ENCODE results near the gene KIAA1671.

KIAA1671 gene

DNA sequence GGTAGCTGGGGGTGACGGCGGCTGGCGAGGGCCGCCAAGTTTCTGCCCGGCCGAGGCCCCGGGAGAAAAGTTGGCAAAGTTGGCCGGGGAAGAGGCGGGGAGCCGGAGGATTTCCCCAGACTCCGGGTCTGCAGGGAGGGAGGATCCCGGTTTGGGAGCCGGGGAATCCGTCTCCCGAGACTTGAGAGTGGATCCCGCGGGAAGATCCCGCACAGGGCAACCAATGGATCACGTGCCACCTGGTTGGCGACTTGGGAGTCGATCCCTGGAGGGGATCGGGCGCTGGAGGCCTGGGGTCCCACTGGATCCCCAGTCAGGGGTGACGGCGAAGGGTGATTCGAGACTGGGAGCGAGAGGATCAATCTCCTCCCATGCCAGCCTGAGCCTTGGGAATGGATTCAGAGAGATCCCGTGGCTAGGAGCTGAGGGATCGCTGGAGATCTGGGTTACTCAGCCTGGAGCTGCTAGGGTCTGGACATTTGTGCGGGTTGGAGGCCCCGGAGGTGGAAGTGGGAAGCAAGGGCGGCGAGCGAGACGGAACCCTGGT is 394 bp downstream of the KIAA1671 start:
- DNase-seq (ENCODE audit: low read depth in 3 of 3, low spot score in 1 of 3) = no peak

DNA sequence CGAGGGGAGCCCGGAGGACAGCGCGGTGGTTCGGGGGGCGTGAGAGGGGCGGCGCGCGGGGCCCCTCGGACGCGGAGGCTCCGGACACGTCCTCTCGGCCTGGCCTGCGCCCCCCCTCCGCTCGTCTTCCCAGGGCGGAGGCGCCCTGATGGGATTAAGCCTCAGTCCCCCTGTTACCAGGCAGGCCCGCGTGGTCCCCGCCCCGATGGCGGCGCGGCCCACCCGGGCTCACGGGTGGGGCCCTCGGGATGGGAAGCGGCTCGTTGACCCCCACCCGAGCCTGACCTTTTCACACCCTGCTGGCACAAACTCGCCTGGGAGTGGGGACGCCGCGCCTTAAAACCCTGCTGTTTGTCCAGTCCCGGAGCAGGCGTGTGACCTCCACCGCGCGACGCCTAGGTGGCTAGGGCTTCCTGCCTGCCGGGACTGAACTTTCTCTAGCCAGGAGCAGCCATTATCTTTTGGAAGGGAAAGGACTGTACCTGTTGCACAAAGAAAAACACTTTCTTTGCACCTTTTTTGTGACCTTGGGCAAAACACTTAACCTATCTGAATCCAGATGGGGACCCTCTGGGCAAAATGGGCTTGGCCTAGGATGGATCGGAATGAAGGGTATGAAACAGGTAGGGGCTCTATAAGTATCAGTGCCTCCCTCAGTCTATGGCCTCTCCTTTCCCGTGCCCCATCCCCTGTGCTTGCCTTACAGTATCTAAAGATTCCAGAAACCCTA is 1.0 kb downstream of the KIAA1671 start:
- no peak for DNase-seq (ENCODE audit: low read depth in 3 of 3, low spot score in 1 of 3)

DNA sequence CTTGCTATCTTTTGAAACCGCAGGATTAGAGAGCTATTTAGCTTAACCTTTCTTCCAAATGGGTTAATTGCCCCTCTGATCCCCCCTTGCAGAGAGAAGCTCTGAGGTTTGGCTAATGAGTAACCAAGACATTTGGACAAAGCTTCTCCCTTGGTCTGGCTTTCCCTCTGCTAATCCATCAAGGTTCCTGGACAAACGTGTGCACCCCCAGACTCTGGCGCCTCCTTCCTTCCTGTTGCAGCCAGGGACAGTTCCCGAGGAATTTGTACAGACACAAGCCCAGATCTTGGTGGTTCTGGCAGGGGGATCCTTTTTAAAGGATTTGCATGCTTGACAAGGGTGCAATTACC is 1.6 kb downstream of the KIAA1671 start:
- no peak for DNase-seq (ENCODE audit: low read depth in 3 of 3, low spot score in 1 of 3)

DNA sequence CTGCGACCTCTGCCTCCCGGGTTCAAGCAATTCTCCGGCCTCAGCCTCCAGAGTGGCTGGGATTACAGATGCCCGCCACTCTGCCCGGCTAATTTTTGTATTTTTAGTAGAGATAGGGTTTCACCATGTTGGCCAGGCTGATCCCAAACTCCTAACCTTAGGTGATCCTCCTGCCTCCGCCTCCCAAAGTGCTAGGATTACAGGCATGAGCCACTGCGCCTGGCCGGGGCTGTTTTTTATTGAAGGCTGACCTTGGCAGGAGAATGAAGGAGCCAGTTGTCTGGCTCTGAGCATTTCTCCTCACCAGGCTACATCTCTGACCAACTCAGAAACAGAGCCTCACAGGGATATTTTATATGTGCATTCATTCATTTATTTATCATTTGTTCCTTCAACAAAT is 2.3 kb downstream of the KIAA1671 start:
- DNase-seq (ENCODE audit: low read depth in 3 of 3, low spot score in 1 of 3) = no peak

DNA sequence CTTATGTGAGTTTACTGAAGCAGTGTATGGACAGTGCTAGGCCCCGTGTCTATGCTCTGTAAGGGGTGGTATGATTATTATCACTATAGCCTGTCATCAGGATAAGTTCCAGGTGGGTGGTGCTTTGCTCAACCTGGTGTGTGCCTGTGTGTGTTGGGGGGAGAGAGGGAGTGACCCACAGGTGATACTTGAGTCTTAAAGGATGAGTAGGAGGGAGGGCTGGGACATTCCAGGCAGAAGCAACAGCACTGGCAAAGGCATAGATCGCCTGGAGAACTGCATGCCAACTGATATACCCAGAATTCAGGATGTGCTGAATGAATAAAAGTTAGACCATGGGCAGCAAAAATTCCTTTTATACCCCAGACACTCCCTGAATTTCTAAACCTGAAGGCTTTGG is 4.5 kb downstream of the KIAA1671 start:
- DNase-seq (ENCODE audit: low read depth in 3 of 3, low spot score in 1 of 3) = no peak

DNA sequence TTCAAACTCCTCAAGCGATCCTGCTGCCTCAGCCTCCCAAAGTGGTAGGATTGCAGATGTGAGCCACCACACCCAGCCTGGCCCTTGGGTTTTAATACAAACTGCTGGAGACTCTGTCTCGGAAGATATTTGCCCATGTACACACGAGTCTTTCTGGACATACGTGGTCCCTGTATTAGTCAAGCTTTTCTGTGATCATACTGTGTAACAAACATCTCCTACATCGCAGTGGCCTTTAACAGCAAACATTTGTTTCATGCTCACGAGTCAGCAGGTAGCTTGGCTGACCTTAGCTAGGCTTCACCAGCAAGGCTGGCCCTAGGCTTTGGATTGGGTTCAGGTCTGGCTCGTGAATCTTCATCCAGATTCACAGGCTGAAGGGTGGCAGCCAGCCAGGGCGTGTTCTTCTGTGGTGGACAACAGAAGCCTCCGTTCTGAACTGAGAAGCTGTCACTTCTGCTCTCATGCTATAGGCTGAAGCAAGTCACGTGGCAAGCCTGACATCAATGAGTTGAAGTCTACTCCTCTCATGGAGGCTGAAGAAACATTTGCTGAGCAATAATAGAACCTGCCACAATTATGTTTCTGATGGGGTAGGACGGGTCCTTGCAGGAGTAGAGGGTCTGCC is 8.8 kb downstream of the KIAA1671 start:
- no peak for DNase-seq (ENCODE audit: low read depth in 3 of 3, low spot score in 1 of 3)

DNA sequence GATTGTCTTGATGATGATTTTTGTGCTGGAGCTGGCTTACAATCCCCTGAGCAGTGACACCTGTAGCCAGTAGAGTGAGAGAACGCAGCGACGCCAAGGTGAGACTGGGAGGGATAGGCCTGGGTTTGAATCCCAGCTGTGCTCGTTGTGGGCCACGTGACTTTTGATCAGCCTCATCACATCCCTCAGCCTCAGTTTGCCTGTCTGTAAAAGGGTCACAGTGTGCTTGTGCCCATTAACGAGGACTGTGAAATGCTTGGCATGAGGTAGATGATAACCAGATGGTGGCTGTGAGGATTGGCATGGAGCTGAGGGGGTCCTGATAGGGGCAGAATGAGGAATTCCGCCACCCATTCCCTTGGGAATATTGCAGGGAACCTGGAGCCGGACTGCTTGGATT is 9.6 kb downstream of the KIAA1671 start:
- DNase-seq (ENCODE audit: low read depth in 3 of 3, low spot score in 1 of 3) = no peak

DNA sequence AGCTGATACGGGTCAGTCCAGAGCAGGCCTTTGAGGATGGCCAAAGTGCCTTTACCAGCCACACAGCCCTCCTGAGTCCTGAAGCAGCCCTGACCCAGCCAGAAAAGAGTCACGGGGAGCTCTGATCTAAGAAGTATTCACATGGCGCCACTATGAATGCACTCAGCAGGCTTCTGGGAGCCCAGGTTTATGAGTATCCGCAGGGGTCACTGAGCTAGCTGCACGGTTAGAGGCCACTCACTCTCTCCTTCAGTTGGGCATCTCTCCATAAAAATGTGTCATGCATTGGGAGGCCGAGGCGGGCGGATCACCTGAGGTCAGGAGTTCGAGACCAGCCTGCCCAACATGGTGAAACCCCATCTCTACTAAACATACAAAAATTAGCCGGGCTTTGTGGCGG is 10.3 kb downstream of the KIAA1671 start:
- DNase-seq (ENCODE audit: low read depth in 3 of 3, low spot score in 1 of 3) = no peak

DNA sequence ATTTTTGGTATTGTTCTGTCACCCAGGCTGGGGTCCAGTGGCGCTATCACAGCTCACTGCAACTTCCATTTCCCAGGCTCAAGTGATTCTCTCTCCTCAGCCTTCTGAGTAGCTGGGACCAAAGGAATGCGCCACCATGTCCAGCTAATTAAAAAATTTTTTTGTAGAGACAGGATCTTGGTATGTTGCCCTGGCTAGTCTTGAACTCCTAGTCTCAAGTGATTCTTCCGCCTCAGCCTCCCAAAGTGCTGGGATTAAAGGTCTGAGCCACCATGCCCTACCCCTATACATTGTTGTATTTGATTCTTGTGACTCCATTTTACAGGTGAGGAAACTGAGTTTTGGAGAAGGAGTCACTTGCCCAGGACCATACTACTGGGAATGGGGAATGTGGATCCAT is 11.9 kb downstream of the KIAA1671 start:
- DNase-seq (ENCODE audit: low read depth in 3 of 3, low spot score in 1 of 3) = no peak

DNA sequence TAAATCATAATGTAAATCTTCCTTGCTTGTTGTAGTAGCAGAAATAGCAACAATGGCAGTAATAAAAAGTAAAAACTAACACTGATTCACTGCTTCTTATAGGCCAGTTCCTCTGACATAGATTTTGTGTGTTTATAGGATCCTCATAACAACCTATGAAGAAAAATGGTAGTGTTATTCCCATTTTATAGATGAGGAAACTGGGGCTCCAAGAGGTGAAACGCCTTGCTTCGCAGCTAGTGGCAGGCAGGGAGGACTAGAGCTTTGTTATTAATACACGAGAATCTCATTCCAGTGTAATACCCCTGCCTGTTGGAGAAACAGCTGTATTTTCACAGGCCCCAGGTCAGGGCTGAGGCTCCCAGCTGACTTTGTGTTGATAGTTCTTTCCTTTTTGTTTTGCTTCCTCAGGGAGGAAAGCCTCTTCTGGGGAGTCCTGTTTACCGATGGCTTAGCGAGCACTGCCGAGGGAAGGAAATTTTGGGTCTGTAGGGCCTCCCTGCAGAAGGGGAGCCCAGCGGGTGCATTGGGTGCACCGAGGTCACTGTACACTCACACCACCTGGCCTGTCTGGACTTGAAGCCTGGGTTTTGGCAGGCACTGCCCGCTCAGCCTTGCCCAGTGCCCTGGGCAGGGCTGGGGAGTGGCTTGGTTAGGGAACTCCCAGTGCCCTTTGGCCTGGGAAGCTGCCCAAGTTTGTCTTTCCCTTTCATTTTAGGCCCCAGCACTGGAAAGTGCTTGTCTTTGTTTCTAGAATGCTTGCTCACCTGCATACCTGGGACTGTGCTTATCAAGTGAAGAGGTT is 13.5 kb downstream of the KIAA1671 start:
- no peak for DNase-seq (ENCODE audit: low read depth in 3 of 3, low spot score in 1 of 3)

DNA sequence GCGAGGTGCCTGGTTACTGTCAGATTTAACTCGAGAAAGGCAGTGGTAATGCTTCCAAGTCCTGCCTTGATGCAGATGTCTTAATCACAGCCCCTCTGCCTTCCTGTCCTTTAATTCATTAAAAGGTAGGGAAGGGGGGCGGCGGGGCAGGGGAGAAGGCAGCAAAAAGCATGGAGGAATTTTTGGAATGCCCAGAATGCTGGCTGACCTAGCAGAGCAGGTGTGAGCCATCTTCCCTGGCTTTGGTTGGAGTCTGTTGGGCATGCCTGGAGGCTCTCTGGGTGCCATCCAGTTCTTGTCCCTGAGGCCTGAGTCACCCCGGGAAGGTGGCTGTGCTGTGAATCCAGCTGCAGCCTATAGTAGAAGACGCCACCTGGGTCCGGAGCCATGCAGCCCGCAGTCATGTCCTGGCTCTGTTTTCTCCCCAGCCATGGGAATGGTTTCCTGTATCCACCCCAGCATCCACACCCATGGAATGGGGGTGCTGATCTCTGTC is 15.6 kb downstream of the KIAA1671 start:
- DNase-seq (ENCODE audit: low read depth in 3 of 3, low spot score in 1 of 3) = no peak

DNA sequence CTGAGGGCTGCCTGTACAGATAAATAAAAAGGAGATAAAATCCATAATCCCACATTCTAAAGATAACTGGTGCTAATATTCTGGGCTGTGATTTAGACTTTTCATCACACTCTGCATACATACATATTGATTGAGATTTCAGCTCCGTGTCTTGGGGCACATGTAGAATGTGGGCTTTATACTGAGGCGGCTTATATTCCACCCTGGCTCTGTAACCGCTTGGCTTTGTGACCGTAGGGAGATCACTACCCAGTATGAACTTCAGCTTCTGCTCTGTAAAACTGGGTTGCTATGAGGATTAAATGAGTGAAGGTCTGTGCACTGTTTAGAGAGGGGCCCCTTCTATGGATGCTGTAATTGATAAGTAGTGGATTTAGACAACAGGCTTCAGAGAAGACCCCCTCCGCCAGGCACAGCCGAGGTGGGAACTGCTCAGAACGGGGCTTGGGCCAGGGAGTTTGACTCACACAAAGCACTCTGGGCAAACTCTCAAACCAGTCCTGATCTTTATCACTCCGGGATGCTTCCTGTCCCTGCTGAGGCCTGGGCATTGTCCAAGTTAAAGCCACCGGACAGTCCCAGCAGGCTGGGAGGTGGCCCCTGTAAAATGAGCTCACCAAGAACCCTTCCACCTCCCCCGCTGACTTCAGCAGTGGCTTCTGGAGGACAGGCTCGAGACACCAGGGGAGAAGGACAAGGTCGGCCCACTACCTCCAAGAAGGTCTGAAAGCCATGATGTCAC is 17.2 kb downstream of the KIAA1671 start:
- no peak for DNase-seq (ENCODE audit: low read depth in 3 of 3, low spot score in 1 of 3)

DNA sequence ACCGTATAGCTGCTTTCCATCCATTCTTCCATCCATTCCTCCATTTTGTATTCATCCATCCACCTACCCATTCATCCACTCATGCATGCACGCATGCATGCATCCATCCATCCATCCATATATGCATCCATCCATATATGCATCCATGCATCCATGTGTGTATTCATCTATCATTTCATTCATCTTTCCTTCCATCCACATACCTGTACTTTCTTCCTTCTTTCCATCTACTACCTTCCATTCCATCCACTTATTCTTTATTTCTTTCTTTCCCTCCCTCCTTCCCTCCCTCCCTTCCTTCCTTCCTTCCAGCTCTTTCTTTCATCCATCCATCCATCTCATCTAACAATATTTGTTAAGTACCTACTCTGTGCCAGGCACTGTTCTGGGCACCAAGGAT is 19.9 kb downstream of the KIAA1671 start:
- DNase-seq (ENCODE audit: low read depth in 3 of 3, low spot score in 1 of 3) = no peak

DNA sequence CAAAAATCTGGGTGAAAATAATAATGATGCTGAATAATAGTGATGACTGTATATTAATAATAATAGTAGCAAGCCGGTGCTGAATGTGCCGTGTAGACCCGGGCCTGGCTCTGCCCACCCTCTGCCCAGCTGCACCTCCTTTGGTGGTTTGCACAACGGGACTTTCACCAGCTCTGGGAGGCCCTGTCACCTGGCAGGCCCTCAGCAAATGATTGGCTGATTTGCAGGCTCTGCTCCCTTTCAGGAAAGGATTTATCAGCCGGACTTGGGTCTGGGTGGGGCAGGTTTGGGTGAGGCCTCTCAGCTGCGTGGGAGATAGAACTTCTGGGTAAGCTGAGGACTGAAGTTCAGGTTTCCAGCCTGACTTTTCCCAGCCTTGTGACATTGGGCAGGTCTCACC is 21.4 kb downstream of the KIAA1671 start:
- DNase-seq (ENCODE audit: low read depth in 3 of 3, low spot score in 1 of 3) = no peak

DNA sequence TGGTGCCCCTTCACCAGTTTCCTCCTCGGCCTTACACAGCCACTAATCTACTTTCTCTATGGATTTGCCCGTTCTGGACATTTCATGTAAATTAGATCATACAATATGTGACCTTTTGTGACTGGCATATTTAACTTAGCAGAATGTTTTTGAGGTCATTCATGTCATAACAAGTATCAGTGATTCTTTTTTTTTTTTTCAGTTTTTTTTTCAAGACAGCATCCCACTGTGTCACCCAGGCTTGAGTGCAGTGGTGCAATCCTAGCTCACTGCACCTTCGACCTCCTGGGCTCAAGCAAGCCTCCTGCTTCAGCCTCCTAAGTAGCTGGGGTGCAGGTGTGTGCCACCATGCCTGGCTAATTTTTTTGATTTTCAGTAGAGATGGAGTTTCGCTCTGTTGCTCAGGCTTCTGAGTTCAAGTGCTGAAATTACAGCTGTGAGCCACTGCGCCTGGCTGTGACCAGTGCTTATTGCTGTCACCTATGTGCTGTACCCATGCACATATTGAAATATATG is 22.7 kb downstream of the KIAA1671 start:
- no peak for DNase-seq (ENCODE audit: low read depth in 3 of 3, low spot score in 1 of 3)

DNA sequence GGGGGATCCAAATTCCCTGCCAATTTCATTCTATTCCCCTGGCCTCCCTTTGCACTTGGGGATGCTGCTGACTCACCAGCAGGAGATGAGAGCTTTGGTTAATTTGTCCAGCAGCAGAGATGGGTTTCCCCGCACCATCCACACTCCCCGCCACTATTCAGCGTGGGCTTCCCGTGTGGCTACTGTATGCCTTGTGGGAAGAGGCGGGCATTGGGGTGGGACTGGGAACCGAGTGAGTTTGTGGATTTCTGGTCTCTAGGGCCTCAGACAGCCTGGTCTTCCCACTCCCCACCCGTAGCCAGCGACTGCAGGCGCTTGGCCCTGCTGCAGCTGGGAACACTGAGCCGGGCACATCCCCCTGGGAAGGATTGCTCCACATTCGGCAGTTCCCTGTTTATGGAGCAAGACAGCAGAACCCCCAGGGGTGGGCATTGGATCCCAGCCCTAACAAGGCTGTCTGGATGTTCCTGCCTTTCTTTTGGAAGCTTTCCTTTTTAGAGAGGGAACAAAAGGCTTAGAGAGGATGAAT is 23.4 kb downstream of the KIAA1671 start:
- no peak for DNase-seq (ENCODE audit: low read depth in 3 of 3, low spot score in 1 of 3)

DNA sequence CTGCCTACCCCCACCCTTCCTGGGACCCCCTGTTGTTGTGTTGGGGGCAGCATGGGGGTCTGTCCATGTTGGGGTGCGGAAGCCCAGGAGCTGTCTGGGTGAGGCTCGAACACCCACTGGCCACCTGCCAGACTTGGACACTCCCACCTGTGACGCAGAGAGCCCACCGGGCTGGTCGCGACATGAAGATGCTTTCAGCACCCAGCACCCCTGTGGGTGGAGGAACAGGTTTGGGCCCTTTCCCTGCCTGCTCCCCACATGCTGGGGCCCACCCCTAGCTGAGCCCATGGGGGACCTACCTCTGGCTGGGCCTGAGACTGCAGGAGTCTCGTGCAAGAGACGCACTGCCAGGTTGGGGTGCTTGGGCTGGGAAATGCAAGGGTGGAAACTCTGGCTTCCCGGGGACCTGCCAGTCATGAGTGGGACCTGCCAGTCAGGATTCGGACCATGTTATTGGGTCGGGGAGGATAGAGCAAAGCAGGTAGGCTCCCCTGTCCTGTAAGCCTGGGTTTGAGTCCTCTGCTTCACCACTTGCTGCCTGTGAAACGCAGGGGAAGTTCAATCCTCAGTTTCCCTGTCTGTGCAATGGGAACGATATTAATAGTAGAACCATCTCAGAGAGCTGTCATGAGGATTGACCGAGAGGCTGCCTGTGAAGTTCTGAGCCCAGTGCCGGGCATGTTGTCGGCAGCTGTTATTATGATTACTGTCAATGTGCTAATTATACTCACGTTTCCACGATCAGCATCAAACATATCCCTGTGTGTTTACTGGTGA is 24.1 kb downstream of the KIAA1671 start:
- DNase-seq (ENCODE audit: low read depth in 3 of 3, low spot score in 1 of 3) = no peak

DNA sequence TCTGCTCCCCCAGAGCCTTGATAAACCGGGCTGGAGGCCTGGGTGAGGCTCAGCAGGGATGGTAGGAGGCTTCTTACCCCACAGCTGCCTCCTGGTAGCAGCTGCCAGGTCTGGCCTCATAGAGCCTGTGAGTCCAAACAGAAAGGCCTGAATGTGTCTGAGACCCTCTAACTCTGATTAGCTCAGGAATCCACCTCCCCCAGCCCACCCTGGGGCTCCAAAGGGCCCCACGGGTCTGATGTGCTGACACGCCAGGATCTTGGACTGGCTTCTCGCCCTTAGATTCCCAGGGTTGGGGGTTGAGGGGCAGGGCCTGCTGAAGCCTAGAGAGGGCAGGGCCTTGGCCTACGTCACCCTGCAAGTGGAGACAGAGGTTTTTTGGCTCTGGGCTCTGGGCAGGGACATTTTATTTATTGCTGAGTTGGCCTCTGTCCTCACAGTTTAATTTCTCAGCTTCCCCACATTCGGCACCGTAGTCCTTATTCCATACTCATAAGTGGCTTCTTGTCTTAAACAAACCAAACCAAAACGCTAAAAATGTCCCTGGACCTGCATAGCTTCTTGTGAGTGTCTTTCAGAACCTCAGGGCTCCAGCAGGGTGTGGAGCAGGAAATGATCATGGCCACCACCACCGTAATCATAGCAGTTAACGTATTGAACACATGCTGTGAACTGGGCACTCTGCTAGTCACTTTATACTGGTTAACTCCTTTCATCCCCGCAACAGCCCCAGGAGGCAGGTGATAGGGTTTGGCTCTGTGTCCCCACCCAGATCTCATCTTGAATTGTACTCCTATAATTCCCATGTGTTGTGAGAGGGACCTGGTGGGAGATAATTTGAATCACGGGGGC is 25.1 kb downstream of the KIAA1671 start:
- DNase-seq (ENCODE audit: low read depth in 3 of 3, low spot score in 1 of 3) = no peak

DNA sequence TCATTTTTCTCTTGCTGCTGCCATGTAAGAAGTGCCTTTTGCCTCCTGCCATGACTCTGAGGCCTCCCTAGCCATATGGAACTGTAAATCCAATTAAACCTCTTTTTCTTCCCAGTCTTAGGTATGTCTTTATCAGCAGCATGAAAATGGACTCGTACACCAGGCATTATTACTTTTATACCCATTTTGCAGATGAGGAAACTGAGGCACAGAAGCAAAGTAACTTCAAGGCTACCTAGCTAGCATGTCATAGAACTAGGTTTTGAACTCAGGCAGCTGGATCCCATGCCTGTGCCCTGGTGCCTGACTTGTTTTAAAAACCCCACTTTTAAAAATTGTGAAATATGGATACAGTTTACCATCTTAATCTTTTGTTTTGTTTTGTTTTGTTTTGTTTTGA is 25.8 kb downstream of the KIAA1671 start:
- DNase-seq (ENCODE audit: low read depth in 3 of 3, low spot score in 1 of 3) = no peak
